NCI-H146 (cell line): Measurements from ENCODE around the gene MBNL2.

Experiments used
- DNase-seq: peaks from one replicate; lab custom pipeline; 2025; lab: John Stamatoyannopoulos, UW

MBNL2 gene

GRCh38 chr13:97274829-97275649 is 52.9 kb downstream of the MBNL2 start:
- no peak for DNase-seq

GRCh38 chr13:97275776-97276501 is 53.8 kb downstream of the MBNL2 start:
- no peak for DNase-seq

- DNase-seq, result no peak
Observed at GRCh38 chr13:97276862-97277269, 54.7 kb downstream of the MBNL2 start.

DNA sequence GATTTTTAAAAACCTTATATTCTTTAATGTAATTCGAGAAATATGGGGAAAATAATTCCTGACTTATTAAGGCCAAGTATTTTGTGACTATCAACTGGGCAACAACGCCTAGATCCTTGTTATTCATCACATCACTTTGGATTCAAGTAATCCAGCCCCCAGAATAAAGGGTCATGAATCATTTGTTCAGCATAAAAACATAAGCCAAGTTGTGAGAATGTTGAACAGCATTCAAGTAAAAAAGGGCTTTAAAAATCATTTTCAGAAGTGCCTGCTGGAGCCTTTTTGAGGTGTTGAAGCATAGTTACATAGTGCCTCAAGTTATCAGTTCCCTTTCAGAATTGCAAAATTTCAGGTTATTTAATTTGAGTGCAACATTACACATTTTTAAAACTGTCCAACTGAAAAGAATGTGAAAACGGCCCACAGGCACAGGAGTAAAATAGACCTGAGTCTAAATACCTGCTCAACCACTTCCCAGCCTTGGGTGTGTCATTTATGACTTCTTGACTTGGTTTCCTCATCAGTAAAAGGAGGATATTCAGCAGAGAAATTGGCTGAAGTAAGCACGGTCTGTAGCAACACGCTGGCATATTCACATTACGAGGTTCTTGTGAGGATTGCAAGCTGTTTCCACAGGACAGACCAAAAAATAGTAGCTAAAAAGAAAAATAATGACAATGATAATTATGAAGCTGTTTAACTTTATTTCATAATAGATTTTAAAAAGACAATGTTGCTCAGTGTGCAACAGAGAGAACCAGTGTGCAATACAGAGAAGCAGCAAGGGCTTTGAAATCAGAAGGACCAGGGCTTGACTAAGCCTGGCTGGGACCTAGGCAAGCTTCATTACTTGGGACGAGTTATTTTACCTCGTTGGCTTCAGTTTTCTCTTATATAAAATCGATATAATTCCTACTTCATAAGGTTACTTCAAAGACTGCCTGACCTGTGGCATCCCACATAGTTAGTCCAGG is 56.6 kb downstream of the MBNL2 start:
- DNase-seq, result no peak

- no peak for DNase-seq
Observed at GRCh38 chr13:97279913-97280312, 57.8 kb downstream of the MBNL2 start.

- no peak for DNase-seq
Observed at GRCh38 chr13:97280478-97280877, 58.3 kb downstream of the MBNL2 start.

- DNase-seq, result no peak
Observed at GRCh38 chr13:97281028-97281427, 58.9 kb downstream of the MBNL2 start.

- no peak for DNase-seq
Observed at GRCh38 chr13:97282705-97283104, 60.6 kb downstream of the MBNL2 start.

GRCh38 chr13:97283888-97284287 is 61.8 kb downstream of the MBNL2 start:
- no peak for DNase-seq

DNA sequence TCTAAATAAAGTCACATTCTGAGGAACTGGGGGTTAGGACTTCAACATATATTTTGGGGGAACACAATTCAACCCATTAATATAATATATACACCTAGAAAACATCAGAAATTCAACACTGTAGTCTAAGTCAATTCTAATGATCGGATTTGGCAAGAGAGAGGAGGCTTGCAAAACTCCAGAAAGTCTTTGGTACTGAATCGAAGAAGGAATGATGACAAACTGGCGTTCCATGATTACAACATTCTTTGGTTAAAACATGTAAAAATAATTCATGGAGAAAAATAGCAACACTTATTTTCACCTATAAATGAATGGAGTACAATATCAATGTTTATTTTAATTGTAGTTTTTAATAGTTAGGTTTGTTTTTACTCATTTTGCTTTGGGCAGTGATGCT is 62.4 kb downstream of the MBNL2 start:
- no peak for DNase-seq

DNA sequence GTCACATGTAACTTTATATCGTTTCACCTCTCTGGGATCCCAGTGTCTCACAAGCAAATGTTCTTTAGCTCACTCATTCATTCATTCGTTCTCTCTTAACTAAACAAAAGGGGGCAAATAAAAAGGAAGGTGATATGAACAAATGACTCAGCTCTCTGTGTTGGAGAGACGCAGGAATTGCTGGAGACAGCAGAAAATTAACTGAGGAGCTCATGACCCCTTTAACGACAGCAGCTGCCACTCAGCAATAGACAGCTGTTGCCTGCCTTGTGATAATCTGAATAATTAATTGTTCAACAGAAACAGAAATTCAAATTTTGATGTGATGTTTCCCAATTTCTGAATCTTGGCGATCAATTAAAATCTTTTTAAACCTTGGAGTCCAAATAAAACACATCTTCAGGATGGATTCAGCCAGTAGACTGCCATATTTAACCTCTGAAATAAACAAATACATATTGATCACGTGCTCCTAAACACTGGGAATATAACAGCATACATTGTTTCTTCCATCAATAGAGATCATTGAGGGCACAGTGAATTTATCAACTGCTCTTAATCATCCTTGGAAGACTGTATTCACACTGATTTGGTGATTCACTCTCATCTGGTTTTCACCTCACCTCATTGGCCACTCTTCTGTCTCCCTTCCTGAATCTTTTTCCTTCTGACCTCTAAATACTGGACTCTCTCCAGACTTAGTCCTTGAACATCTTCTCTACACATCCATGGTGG is 63.3 kb downstream of the MBNL2 start:
- DNase-seq, result no peak

GRCh38 chr13:97286317-97287046 is 64.3 kb downstream of the MBNL2 start:
- no peak for DNase-seq

GRCh38 chr13:97287047-97287383 is 64.9 kb downstream of the MBNL2 start:
- no peak for DNase-seq

- DNase-seq, result no peak
Observed at GRCh38 chr13:97288486-97288900, 66.4 kb downstream of the MBNL2 start.

GRCh38 chr13:97289514-97290298 is 67.6 kb downstream of the MBNL2 start:
- DNase-seq, result no peak

- no peak for DNase-seq
Observed at GRCh38 chr13:97295283-97296182, 73.4 kb downstream of the MBNL2 start.

- no peak for DNase-seq
Observed at GRCh38 chr13:97296740-97297139, 74.6 kb downstream of the MBNL2 start.

DNA sequence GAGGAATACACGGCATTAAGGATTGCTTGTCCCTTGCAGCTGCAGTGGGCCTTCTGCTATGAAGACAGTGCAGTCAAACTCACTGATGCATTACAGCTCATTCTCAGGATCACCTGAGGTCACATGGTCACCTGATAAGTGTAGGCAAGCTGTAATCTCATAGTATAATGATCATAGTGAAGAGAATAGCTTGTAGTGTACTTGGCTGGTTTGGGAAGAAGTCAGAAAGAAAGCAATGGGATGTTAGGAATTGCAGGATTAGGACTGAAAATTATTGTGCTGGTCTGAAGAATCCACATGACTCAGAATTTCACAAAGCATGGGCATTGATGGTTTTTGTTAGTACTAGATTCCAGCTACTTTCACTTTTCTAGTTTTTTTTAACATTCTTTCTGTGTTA is 76.7 kb downstream of the MBNL2 start:
- DNase-seq, result no peak

- DNase-seq, result no peak
Observed at GRCh38 chr13:97300871-97301270, 78.7 kb downstream of the MBNL2 start.
